ENCODE data around the gene TSC1. TPM values are rescaled to one million over a fixed set of nuclear protein-coding genes. Genes with fewer than 3 reads are reported as not detected.

The TSC1 gene
- total RNA-seq, 1 donor from 2014 or later: 26.3 TPM

DNA sequence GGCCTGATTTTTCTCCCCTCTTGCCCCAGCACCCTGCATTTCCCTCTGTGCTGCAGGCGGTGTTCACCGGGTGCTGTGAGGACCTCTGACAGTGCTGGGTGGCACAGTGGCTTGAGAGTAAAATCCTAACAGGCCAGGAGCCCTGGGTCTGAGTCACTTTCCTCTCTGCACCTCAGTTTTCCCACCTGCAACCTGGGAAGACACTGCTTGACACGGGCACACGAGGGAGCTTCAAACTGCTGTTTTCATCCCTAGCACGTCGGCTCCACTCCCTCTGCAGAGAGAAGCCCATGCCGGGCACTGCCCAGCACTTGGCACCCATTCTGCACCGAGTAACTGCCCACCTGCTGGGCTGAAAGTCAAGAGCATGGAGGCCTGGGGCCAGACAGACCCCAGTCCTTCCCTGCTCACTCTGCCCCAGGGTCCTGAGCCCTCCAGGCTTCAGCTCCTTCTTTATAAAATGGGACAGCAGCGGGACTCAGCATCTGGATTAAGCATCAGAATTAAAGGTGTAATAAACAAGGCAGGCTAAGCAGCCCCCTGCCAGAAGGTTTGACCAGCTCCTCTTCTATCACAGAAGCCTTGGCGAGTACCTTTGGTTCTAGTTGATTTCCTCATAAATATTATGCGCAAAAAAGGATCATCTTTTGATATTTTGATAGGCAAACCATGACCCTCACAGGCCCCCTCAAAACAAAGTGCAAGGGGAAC lies 39.2 kb upstream of the TSC1 start:
- TF ChIP-seq, protein P1, sequence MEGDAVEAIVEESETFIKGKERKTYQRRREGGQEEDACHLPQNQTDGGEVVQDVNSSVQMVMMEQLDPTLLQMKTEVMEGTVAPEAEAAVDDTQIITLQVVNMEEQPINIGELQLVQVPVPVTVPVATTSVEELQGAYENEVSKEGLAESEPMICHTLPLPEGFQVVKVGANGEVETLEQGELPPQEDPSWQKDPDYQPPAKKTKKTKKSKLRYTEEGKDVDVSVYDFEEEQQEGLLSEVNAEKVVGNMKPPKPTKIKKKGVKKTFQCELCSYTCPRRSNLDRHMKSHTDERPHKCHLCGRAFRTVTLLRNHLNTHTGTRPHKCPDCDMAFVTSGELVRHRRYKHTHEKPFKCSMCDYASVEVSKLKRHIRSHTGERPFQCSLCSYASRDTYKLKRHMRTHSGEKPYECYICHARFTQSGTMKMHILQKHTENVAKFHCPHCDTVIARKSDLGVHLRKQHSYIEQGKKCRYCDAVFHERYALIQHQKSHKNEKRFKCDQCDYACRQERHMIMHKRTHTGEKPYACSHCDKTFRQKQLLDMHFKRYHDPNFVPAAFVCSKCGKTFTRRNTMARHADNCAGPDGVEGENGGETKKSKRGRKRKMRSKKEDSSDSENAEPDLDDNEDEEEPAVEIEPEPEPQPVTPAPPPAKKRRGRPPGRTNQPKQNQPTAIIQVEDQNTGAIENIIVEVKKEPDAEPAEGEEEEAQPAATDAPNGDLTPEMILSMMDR (conservative IDR thresholded peaks at IDR 0.05; ENCODE audit: low read depth, low read length): no peak
- H3K4me3 ChIP-seq (ENCODE audit: low read depth, low read length): no peak overlapping the region
- no peak for DNase-seq (ENCODE audit: low read depth)

DNA sequence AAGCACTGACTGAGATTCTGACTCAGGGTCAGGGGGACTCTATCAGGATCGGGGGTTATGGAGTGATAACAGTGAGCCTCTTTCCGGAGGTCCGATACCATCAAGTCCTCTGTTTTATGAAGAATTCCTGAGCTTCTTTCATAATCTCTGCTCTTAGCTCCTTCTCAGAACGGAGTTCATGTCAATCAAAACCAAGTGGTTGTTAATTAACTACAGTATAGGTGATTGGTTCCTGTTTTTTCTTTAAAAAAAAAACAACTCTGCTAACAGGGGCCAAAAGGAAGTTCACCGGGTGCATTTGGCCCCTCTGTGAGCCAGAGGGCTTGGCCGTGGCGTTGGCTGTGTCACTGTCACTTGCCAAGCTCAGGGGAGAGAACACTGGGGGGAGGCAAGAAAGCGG lies 38.0 kb upstream of the TSC1 start:
- TF ChIP-seq, protein P1 (conservative IDR thresholded peaks at IDR 0.05; ENCODE audit: low read depth, low read length): no peak
- H3K4me3 ChIP-seq (ENCODE audit: low read depth, low read length): no peak overlapping the region
- DNase-seq (ENCODE audit: low read depth): no peak

DNA sequence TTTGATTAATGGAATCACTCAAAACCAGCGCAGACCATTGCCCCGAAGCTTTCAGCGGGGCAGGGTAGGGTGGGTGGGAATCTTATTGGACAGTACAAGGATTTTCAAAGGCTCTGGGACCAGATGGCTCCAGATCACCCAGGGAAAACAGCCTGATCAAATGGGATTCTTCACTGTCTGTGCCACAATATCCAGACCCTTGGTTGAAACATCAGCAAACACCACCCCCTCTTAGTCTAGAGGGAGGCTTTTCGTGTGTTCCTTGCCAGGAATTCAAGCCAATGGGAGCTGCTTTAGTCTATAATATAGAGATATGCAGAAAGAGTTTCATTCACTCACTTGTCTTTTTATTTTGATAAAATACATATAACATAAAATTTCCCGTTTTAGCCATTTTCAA lies 35.7 kb upstream of the TSC1 start:
- no peak for DNase-seq (ENCODE audit: low read depth)

DNA sequence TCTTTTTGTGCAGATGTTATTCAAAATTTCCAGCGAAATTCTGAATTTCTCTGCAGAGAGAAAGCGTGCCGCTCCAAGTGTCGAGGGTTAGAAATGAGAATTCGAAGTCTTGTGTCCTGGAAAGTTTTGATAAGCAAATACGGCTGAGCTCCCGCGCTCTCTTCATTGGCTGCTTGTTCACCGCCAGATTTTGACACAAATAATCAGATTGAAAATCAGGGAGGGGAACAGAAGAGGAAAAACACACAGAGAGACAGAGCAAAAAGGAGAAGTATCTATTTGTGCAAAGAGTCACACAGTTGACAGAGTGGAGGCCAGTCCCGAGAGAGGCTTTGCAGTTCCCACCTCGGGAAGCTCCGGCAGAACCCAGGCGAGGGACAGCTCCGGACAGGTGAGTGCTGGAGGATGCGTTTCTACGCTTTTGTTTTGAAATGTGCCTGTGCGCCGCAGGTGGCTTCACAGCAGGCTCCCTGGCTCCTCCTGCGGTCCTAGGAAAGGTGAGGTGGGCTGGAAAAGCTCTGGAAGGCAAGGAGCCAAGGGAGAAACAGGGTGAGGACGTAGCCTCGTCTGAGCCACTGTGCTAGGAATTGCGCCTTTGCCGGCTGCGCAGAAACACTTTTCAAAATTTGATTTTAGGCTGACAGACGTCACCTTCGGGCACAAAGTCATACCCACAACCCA lies 34.2 kb upstream of the TSC1 start, which contains the start of gene GFI1B:
Gene GFI1B, plus strand, starts transcription at position 244 of the 681 bp plus-strand sequence. CDS start 7,985 bp downstream, outside the sequence.
- no peak for DNase-seq (ENCODE audit: low read depth)
- TF ChIP-seq, protein P1 (conservative IDR thresholded peaks at IDR 0.05; ENCODE audit: low read depth, low read length): no peak
- H3K4me3 ChIP-seq (ENCODE audit: low read depth, low read length): no peak within 1 kb of the TSS

More for the DNA sequence above, 35.7 kb upstream of the TSC1 start:
- TF ChIP-seq, protein P1 (conservative IDR thresholded peaks at IDR 0.05; ENCODE audit: low read depth, low read length): no peak
- no peak overlapping the region for H3K4me3 ChIP-seq (ENCODE audit: low read depth, low read length)

DNA sequence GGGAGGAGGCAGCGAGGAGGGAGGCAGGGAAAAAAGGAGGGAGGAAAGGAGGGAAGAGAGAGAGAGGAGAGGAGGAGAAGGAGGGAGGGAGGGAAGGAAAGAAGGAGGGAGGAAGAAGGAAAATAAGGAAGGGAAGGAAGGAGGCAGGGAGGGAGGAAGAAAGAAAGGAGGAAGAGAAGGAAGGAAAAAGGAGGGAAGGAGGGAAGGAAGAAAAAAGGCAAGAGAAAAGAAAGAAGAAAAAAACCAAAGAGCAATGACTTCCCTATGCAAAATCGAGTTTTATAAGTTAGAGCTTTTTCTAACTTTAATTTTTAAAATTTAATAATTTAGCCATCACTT lies 33.7 kb upstream of the TSC1 start:
- DNase-seq (ENCODE audit: low read depth): no peak
- TF ChIP-seq, protein P1 (conservative IDR thresholded peaks at IDR 0.05; ENCODE audit: low read depth, low read length): no peak
- no peak overlapping the region for H3K4me3 ChIP-seq (ENCODE audit: low read depth, low read length)

DNA sequence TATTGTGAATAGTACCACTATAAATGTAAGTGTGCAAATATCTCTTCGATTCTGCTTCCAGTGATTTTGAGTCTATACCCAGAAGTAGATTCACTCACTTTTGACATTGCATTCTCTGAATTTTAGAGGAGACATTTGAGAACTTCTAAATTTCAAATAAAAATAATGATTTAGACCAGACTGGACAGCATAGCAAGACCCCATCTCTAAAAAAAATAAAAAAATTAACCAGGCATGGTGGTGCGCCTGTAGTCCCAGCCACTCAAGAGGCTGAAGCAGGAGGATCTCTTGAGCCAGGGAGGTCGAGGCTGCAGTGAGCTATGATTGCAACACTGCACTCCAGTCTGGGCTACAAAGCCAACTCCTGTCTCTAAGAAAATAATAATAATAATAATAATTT lies 32.2 kb upstream of the TSC1 start:
- TF ChIP-seq, protein P1 (conservative IDR thresholded peaks at IDR 0.05; ENCODE audit: low read depth, low read length): no peak
- no peak overlapping the region for H3K4me3 ChIP-seq (ENCODE audit: low read depth, low read length)
- no peak for DNase-seq (ENCODE audit: low read depth)

Data from epithelial cell of proximal tubule (primary cell).